HEK293 (cell line): Measurements from ENCODE around the gene DUSP15.

Source experiments
- ZNF140 ChIP-seq: fragments of 450-650 bp; formaldehyde crosslinking; IDR thresholded peaks from 2 replicates; pipeline ENCODE4 v1.5.1; 2016; ENCODE audit warnings: missing biosample characterization, missing genetic modification characterization
- ZNF747 ChIP-seq: fragments of 450-650 bp; formaldehyde crosslinking; IDR thresholded peaks from 2 replicates; pipeline ENCODE4 v1.5.1; 2016; ENCODE audit warnings: missing biosample characterization, missing genetic modification characterization
- TF ChIP-seq, protein P1 (sequence below): fragments of 450-650 bp; formaldehyde crosslinking; IDR thresholded peaks from 2 replicates; pipeline ENCODE4 v1.5.1; 2016; ENCODE audit warnings: missing biosample characterization, missing genetic modification characterization
- TF ChIP-seq, protein P2 (sequence below): IDR thresholded peaks from 2 replicates; pipeline ENCODE4 v1.6.1; 2011; ENCODE audit warnings: mild to moderate bottlenecking, low read depth, low read length, borderline replicate concordance

DNA sequence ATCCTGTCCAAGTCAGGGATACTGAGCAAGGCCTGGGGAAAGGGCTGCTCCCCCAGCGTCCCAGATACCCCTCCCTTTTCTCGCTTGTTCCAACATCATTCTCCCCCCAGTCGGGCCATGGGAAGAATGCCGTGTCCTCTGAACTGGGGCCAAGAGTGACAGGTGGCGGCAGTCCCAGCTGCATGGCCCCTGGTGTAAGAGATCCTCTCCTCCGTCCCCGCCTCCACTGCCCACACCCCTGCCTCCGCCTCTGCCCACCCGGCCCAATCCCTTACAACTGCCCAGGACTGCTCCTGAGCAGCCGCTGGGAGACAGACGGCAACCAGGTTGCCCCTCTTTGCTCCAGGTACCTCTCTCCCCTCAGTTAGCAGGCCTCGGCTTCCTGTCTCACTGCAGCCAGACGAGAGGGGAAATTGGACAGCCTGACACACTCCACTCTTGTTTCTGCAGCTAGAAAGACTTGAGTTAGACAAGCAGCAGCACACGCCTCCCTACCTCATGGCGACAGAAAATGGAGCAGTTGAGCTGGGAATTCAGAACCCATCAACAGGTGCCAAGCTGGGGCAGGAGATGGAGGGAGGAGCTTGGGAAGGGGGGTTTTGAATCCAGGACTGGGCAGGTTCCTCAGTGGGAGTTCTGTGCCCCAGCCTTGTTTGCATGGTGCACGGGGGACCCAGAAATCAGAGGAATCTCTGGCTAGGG lies 51.1 kb downstream of the DUSP15 start, which contains the start of gene MYLK2:
- no peak for TF ChIP-seq ZNF140
- TF ChIP-seq, protein P1, sequence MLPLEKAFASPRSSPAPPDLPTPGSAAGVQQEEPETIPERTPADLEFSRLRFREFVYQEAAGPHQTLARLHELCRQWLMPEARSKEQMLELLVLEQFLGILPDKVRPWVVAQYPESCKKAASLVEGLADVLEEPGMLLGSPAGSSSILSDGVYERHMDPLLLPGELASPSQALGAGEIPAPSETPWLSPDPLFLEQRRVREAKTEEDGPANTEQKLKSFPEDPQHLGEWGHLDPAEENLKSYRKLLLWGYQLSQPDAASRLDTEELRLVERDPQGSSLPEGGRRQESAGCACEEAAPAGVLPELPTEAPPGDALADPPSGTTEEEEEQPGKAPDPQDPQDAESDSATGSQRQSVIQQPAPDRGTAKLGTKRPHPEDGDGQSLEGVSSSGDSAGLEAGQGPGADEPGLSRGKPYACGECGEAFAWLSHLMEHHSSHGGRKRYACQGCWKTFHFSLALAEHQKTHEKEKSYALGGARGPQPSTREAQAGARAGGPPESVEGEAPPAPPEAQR (tag by site-specific recombination), result no peak
- TF ChIP-seq, protein P2, sequence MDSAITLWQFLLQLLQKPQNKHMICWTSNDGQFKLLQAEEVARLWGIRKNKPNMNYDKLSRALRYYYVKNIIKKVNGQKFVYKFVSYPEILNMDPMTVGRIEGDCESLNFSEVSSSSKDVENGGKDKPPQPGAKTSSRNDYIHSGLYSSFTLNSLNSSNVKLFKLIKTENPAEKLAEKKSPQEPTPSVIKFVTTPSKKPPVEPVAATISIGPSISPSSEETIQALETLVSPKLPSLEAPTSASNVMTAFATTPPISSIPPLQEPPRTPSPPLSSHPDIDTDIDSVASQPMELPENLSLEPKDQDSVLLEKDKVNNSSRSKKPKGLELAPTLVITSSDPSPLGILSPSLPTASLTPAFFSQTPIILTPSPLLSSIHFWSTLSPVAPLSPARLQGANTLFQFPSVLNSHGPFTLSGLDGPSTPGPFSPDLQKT, result no peak
- TF ChIP-seq ZNF747 (tag by site-specific recombination), result no peak
